HEK293T (cell line): ENCODE results near the gene TMTC1.

Experiments
- CTCF ChIA-PET: fragments of 350-600 bp; formaldehyde crosslinking; extraction: SDS; loops from one replicate; lab custom pipeline; 2021; ENCODE audit warnings: antibody characterized with exemption, inconsistent platforms; lab: Yijun Ruan, JAX
- POLR2A ChIA-PET: fragments of 350-600 bp; formaldehyde crosslinking; extraction: SDS; loops from one replicate; lab custom pipeline; 2020; ENCODE audit warnings: antibody characterized with exemption, inconsistent platforms; lab: Yijun Ruan, JAX
- DNase-seq: peaks from one replicate; pipeline ENCODE4 v3.0.0; 2012; ENCODE audit warnings: mixed read lengths; ENCODE audit errors: extremely low spot score
- ARNT ChIP-seq: fragments of 450-650 bp; IDR thresholded peaks from 2 replicates; pipeline ENCODE4 v1.6.1; 2017; ENCODE audit warnings: mild to moderate bottlenecking
- BHLHE40 ChIP-seq: fragments of 450-650 bp; IDR thresholded peaks from 2 replicates; pipeline ENCODE4 v1.6.1; 2016; ENCODE audit warnings: mild to moderate bottlenecking, moderate library complexity, borderline replicate concordance
- CTBP1 ChIP-seq: fragments of 450-650 bp; IDR thresholded peaks from 2 replicates; pipeline ENCODE4 v1.6.1; 2016; ENCODE audit warnings: borderline replicate concordance
- ELF4 ChIP-seq: fragments of 450-650 bp; IDR thresholded peaks from 2 replicates; pipeline ENCODE4 v1.6.1; 2017; ENCODE audit warnings: antibody characterized with exemption
- FOXA1 ChIP-seq: fragments of 450-650 bp; IDR thresholded peaks from 2 replicates; pipeline ENCODE4 v1.6.1; 2016; ENCODE audit warnings: mild to moderate bottlenecking
- FOXK2 ChIP-seq: fragments of 450-650 bp; IDR thresholded peaks from 2 replicates; pipeline ENCODE4 v1.6.1; 2016; ENCODE audit warnings: mild to moderate bottlenecking
- FOXM1 ChIP-seq: fragments of 450-650 bp; IDR thresholded peaks from 2 replicates; pipeline ENCODE4 v1.6.1; 2017; ENCODE audit warnings: mild to moderate bottlenecking, borderline replicate concordance
- HDGF ChIP-seq: fragments of 450-650 bp; IDR thresholded peaks from 2 replicates; pipeline ENCODE4 v1.6.1; 2017; ENCODE audit warnings: antibody characterized with exemption, borderline replicate concordance
- L3MBTL2 ChIP-seq: fragments of 450-650 bp; conservative IDR thresholded peaks from 2 replicates; pipeline ENCODE4 v1.6.1; 2016; ENCODE audit warnings: mild to moderate bottlenecking
- LEF1 ChIP-seq: fragments of 450-650 bp; IDR thresholded peaks from 2 replicates; pipeline ENCODE4 v1.6.1; 2017; ENCODE audit warnings: mild to moderate bottlenecking, borderline replicate concordance
- NFRKB ChIP-seq: fragments of 450-650 bp; IDR thresholded peaks from 2 replicates; pipeline ENCODE4 v1.6.1; 2016; ENCODE audit warnings: mild to moderate bottlenecking, moderate library complexity
- PKNOX1 ChIP-seq: fragments of 450-650 bp; IDR thresholded peaks from 2 replicates; pipeline ENCODE4 v1.6.1; 2016
- SP1 ChIP-seq: fragments of 450-650 bp; IDR thresholded peaks from 2 replicates; pipeline ENCODE4 v1.6.1; 2017
- SUZ12 ChIP-seq: fragments of 450-650 bp; IDR thresholded peaks from 2 replicates; pipeline ENCODE4 v1.6.1; 2016; ENCODE audit warnings: mild to moderate bottlenecking
- TARDBP ChIP-seq: fragments of 450-650 bp; IDR thresholded peaks from 2 replicates; pipeline ENCODE4 v1.6.1; 2016
- ZNF384 ChIP-seq: fragments of 450-650 bp; IDR thresholded peaks from 2 replicates; pipeline ENCODE4 v1.6.1; 2016

Gene TMTC1

GRCh38 chr12:29581631-29582030, 202.1 kb downstream of the TMTC1 start:
- ChIA-PET CTCF (no interaction called here), POLR2A (no interaction called here)
- TF ChIP-seq FOXM1 = no peak
- no peak for TF ChIP-seq HDGF
- TF ChIP-seq SP1 = no peak
- TF ChIP-seq PKNOX1 = no peak
- DNase-seq = no peak

- no peak for TF ChIP-seq PKNOX1
- no peak for TF ChIP-seq NFRKB
- TF ChIP-seq SUZ12 = no peak
- TF ChIP-seq ARNT = no peak
- TF ChIP-seq FOXK2 = no peak
- no peak for TF ChIP-seq ZNF384
- TF ChIP-seq LEF1 = no peak
- TF ChIP-seq FOXM1 = no peak
- TF ChIP-seq CTBP1 = no peak
- TF ChIP-seq TARDBP = no peak
- TF ChIP-seq SP1 = no peak
- TF ChIP-seq L3MBTL2 = no peak
- no peak for TF ChIP-seq FOXA1
- no peak for TF ChIP-seq BHLHE40
- no peak for TF ChIP-seq ELF4
- no peak for TF ChIP-seq HDGF
- ChIA-PET CTCF (no interaction called here), POLR2A (no interaction called here)
- no peak for DNase-seq
Observed at GRCh38 chr12:29580971-29581370, 202.8 kb downstream of the TMTC1 start.

- ChIA-PET CTCF (no interaction called here), POLR2A (no interaction called here)
- TF ChIP-seq CTBP1 (no peak), L3MBTL2 (no peak), SP1 (no peak), BHLHE40 (no peak), ARNT (no peak), TARDBP (no peak), FOXM1 (no peak), LEF1 (no peak), SUZ12 (no peak), ZNF384 (no peak), NFRKB (no peak), FOXK2 (no peak), FOXA1 (no peak), ELF4 (no peak)
- no peak for DNase-seq
Observed at GRCh38 chr12:29578731-29579130, 205.0 kb downstream of the TMTC1 start.

- ChIA-PET CTCF (no interaction called here), POLR2A (no interaction called here)
- no peak for DNase-seq
- no peak for TF ChIP-seq BHLHE40
- no peak for TF ChIP-seq CTBP1
- no peak for TF ChIP-seq FOXM1
- no peak for TF ChIP-seq HDGF
- TF ChIP-seq FOXA1 = no peak
- TF ChIP-seq L3MBTL2 = no peak
- TF ChIP-seq PKNOX1 = no peak
- TF ChIP-seq FOXK2 = no peak
Observed at GRCh38 chr12:29578070-29578469, 205.7 kb downstream of the TMTC1 start.

GRCh38 chr12:29574500-29574899, 209.2 kb downstream of the TMTC1 start:
- ChIA-PET CTCF (no interaction called here), POLR2A (no interaction called here)
- TF ChIP-seq PKNOX1 = no peak
- TF ChIP-seq BHLHE40 = no peak
- TF ChIP-seq ZNF384 = no peak
- no peak for TF ChIP-seq NFRKB
- no peak for TF ChIP-seq LEF1
- no peak for TF ChIP-seq FOXM1
- no peak for TF ChIP-seq L3MBTL2
- DNase-seq = no peak

GRCh38 chr12:29572938-29573337, 210.8 kb downstream of the TMTC1 start:
- POLR2A ChIA-PET = no interaction called here
- DNase-seq = no peak
- CTCF ChIA-PET = no interaction called here
- no peak for TF ChIP-seq LEF1
- TF ChIP-seq BHLHE40 = no peak
- TF ChIP-seq CTBP1 = no peak
- no peak for TF ChIP-seq ARNT
- TF ChIP-seq L3MBTL2 = no peak
- TF ChIP-seq ELF4 = no peak
- no peak for TF ChIP-seq FOXK2
- no peak for TF ChIP-seq FOXM1
- TF ChIP-seq TARDBP = no peak
- TF ChIP-seq NFRKB = no peak
